NCI-H2227 (cell line): ENCODE results near the gene TRIM45.
A peak's percentile ranks its signal among the peaks of the same experiment; 100 is the strongest.
"Not testable (repeated sequence)": the region's sequence is repeated elsewhere in the genome, so short reads cannot be mapped to it uniquely, and the experiment has no call there.

Experiments
- DNase-seq: peaks from one replicate; lab custom pipeline; 2025; ENCODE audit not compliant: unreplicated experiment; lab: John Stamatoyannopoulos, UW

TRIM45 gene

DNA sequence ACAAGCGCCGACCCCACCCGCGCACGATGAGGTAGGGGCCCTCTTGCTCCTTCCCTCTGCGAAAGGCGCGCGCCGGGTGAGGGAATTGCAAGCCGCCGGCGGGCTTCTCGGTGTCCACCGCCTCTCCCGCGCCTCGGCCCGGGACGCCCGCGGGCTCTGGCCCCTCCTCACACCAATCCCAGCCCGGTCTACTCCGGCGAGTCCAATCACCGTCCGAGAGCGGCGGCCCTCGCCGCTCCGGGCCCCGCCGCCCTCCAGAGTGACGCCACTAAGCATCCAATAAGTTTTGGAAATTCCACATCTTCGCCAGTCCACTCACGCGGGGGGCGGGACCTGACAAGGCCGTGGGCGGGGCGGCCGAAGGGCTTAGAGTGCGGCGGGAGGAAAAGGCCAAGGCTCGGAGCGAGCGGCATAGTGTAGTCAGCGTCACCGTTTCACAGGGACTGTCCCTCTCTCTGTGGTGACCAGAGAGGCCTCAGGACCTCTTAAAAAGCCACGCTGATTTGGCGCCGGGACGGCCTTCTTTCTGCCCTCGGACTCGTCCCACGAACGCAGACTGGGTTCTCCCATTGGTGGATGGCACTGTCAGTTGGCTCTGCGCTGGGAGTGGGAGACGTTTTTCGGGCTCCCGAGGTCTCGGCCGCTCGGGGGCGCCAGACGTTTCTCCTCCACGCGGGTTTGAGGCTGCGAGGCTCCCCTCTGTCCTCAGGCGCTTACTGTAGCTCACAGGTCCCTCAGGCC lies at the start of gene TRIM45:
Gene TRIM45, minus strand, starts transcription at position 161 of the 741 bp plus-strand sequence. CDS start 548 bp downstream, outside the sequence.
- peak; percentile 98 for DNase-seq

GRCh38 chr1:117169871-117170596 lies 48.5 kb upstream of the TRIM45 start:
- no peak for DNase-seq

DNA sequence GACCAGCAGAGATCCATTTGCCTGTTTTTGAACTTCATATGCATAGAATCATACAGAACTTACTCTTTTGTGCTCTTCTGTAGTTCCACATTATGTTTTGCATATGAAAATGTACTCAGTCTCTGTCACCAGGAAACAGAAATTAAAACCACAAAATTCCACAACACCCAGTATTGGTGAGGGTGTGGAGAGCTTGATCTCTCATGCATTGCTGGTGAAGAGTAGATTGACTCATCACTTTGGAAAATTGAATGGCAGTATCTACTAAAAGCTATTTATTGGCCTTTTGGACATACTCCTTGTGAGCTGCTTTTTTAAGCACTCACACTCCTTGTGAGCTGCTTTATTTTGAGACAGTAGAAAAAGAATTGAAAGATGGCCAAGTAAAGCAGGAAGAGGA lies 45.9 kb upstream of the TRIM45 start:
- DNase-seq = no peak

GRCh38 chr1:117166076-117166475 lies 44.5 kb upstream of the TRIM45 start:
- no peak for DNase-seq

DNA sequence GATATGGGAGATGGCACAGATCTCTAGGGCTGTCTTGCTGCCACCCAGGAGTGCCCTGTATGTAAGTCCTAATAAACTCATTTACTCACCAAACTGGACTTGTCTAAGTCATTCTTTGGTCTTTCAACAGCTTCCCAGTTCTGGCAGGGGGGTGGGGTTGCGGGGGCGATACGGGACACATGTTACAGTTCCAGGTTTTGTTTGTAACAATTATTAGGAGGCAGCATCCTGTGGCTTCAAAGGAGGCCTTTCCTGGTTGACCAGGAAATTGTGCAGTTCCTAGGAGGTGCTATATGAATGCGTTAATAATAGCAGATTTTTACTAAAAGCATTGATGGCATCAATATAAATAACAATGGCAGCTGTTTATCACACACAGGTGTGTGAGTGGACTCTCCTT lies 42.7 kb upstream of the TRIM45 start:
- no peak for DNase-seq

DNA sequence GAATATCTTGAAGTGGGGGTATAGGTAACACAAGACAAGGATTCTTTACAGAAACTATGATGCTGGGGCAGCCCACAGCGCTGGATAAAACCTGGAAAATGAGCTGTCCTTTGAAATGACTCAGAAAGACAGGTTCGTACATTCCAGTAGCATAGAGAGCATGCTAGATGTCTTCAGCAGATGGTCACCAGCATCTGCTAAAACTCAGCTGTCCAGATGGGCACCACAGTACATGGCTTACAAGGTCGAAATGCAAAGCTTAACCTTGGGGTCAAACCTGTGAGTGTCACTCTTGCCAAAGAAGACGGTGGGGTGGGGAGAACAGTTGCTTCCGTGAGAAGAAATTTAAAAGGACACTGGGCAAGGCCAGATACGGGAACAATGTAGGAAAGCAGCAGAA lies 41.3 kb upstream of the TRIM45 start:
- no peak for DNase-seq

DNA sequence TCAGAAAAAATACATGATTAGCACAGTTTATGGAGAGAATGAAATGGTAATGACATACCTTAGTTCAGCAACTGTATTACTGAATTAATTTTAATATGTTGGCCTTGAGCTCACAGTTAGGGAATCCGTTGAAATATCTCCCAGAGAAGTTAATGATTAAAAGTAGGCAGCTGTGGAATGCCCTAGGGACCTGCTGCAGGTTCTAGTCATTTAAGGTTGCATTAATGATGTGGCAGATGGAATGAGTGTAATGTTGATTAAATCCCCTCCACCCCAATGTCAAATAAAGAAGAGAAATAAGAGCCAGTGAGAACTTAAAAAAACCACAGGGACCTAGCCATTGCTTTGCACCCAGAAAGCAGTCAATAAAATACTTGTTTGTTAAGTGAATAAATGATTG lies 40.3 kb upstream of the TRIM45 start:
- no peak for DNase-seq

- not testable (repeated sequence) for DNase-seq
Observed at GRCh38 chr1:117151305-117151704, 29.8 kb upstream of the TRIM45 start.

DNA sequence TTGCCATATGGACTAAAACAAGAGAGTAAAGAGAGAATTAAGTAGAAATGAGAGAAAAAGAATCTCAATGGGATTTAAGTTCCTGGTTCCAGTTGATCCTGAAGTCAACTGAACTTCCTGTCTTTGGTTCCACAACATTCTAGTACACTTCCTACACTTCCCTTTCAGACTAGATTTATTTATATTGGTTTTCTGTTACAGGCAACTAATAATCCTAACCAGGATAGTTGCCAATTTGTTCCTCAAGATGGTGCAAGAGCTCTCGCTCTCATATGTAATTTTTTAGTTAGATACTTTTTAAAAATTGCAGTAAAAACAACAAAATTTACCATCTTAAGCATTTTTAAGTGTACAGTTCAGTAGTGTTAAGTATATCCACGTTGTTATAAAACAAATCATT lies 28.8 kb upstream of the TRIM45 start:
- DNase-seq = no peak

- DNase-seq = peak; percentile 12
Observed at GRCh38 chr1:117147856-117148588, 26.5 kb upstream of the TRIM45 start.

GRCh38 chr1:117147341-117147831 lies 25.8 kb upstream of the TRIM45 start:
- no peak for DNase-seq

DNA sequence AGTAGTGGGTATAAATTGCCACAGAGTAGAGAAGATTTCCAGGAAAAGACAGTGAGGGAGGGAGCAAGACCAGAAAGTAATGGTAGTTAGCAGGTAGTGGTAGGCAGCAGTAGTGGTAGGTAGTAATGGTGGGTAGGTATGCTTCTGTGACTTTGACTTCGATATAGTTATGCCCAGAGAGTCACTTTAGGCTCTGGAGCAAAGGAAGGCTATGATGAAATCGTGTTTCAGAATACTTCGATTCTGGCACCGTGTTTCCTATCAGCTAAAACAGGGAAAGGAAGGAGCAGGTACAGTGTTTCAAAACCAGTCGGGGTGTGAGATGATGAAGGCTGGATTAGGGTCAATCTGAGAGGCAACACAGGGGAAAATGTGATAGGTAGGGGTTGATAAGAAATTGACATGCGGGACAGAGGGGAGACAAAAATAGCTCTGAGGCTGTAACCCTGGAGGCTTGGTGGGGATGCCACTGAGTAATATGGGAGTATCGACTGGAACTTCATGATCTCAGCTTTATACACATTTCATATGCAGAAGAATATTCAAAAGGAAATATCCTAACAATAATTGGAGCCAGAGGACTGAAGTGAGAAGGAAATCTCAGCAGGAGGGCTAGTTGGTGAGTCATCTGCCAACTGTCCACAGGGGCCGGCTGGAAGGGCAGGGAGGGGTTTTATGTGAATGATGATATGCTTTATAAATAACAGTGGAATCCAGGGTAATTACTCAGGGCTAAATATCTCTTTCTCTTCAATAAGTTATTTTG lies 25.2 kb upstream of the TRIM45 start:
- peak; percentile 65 for DNase-seq

DNA sequence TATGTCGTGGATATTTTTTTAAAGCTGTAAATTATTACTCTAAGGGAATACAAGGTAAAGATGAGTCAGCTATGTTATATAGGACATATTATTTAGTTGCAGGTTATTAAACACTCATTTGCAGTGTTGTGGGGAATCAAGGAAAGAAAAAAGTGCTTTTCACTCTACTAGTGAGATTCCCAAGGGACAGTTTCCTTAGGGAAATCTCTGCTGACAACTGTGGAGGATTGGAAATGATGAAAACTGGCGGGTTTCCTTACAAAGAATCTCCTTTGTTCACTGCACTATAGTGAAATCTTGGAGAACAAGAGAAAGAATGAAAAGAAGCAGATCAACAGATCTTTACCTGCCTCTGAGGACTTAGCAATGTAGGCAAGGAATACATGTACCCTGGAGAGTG lies 24.5 kb upstream of the TRIM45 start:
- peak; percentile 14 for DNase-seq

DNA sequence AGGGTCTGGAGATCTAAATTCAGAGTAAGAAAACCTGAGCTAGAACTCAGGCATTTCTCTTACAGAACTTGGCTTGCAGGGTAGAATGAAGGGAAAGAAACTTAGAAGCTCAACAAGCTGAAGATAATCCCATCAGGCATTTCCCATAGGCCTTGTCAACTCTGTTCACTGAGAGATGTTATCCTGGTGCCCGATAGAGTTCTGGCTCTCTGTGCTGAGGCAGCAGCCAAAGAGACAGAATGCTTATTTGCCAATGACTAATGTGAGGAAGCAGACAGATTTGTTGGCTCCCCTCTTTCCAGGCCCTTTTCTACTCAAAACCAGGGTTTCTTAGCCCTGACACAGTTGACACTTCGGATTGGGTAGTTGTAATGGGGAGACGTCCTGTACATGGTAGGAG lies 22.3 kb upstream of the TRIM45 start:
- no peak for DNase-seq

- no peak for DNase-seq
Observed at GRCh38 chr1:117143172-117143571, 21.6 kb upstream of the TRIM45 start.

DNA sequence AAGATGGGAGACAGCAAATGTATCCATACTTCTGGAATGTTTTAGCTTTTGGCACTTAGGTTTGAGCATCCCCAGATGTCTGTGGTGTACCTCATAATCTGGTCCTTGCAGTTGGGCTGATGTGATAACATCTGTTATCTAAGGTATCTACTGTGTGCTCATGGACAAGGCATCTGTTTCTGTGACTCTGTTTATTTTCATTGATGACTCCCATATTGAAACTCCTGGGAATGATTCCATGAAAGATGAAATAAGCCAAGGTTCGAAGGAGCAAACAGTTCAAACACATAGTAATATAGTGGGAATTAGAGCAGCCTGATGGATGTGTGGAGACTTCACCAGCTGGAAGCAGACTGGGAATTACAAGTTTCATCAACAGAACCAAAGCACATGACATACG lies 20.7 kb upstream of the TRIM45 start:
- no peak for DNase-seq

- peak; percentile 30 for DNase-seq
Observed at GRCh38 chr1:117138561-117138960, 17.0 kb upstream of the TRIM45 start.

DNA sequence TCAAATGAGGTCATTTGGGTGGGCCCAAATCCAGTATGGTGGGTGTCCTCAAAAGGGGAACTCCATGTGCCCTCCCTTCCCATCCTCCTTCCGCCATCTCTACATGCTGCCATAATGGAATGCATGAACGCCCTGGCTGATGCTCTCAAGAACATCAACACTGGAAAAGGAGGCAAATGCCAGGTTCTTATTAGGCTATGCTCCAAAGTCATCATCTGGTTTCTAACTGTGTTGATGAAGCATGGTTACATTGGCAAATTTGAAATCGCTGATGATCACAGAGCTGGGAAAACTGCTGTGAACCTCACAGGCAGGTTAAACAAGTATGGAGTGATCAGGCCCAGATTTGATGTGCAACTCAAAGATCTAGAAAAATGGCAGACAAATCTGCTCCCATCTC lies 16.6 kb upstream of the TRIM45 start:
- DNase-seq = no peak

DNA sequence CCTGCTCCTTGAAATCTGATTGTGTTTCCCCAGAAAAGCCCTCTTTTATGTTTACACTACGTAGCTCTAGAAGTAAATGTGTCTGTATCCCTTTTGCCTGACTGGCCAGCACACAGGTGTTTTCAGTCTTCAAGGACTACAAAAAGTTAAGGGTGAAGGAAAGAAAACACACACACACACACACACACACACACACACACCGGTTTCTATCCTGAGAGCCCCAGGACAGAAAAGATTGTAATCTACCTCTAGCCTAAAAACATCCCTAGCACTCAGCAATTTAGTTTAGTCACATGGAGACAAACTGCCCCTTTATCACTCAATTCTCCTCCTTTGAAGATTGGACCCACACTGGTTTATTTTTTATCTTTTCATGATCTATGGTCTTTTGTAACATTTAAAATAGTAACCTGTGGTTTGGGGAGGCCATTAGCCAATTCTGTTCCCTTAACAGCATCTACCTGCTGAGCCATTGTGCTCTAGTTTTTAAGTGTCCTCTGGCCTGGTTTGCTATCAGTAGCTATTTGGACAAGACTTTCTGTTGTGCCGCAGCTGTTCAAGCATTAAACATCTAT lies 15.8 kb upstream of the TRIM45 start:
- DNase-seq = peak; percentile 82

GRCh38 chr1:117136749-117137148 lies 15.2 kb upstream of the TRIM45 start:
- no peak for DNase-seq

DNA sequence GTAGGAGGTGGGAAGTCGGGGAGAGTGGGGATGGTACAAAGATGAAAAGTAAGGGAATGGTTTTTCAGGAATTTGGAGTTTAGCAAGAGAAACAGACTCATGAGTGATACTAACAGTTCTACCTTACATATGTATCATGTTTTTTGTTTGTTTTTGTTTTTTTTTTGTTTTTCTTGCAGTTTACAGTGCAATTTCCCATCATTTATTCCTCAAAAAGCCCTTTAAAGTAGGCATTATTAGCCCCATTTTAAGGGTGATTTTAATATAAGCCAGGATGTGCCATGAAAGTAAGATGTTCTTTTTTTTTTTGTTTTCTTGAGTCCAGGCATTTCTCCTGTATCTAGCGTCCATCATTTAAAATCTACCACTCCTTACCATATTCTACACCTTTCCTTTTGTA lies 13.8 kb upstream of the TRIM45 start:
- DNase-seq = no peak
